Peyer's patch (tissue), 4 donors: ENCODE data around the gene NNMT.

Source experiments
- POLR2A ChIP-seq, 2 donors: fragments of 450-650 bp; IDR thresholded peaks; one replicate each; pipeline ENCODE4 v1.5.1; 2017; ENCODE audit warnings: antibody characterized with exemption in 2 of 2, mild to moderate bottlenecking in 2 of 2, moderate library complexity in 2 of 2
- TF ChIP-seq, protein P1 (sequence below), 6 experiments: fragments of 450-650 bp in 4 of 6; fragments of 200-600 bp in 2 of 6; sonication (generic) in 1 of 6; IDR thresholded peaks; one replicate each; pipeline ENCODE4 v1.5.1; 2017 to 2019; ENCODE audit warnings: antibody characterized with exemption in 6 of 6, mild to moderate bottlenecking in 3 of 6, moderate library complexity in 1 of 6

DNA sequence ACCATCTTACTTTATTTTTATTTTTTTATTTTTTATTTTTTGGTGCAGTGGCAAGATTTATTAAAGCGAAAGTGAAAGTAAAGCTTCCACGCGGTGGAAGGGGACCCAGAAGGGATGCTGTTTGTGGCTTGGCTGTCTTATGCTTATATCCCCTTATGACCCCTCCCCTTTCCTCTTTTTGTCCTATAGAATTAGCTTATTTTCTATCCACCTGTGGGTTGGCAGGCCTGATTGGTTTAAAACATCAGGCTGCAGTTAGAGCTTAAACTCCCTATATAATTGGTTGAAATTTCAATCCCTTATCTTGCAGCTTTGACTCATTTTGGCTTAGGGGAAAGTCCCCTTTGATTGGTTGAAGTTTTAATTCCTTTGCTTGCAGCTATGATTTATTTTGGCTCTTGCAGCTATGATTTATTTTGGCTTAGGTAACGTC is 50.5 kb downstream of the NNMT start:
- TF ChIP-seq, protein P1, sequence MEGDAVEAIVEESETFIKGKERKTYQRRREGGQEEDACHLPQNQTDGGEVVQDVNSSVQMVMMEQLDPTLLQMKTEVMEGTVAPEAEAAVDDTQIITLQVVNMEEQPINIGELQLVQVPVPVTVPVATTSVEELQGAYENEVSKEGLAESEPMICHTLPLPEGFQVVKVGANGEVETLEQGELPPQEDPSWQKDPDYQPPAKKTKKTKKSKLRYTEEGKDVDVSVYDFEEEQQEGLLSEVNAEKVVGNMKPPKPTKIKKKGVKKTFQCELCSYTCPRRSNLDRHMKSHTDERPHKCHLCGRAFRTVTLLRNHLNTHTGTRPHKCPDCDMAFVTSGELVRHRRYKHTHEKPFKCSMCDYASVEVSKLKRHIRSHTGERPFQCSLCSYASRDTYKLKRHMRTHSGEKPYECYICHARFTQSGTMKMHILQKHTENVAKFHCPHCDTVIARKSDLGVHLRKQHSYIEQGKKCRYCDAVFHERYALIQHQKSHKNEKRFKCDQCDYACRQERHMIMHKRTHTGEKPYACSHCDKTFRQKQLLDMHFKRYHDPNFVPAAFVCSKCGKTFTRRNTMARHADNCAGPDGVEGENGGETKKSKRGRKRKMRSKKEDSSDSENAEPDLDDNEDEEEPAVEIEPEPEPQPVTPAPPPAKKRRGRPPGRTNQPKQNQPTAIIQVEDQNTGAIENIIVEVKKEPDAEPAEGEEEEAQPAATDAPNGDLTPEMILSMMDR (IDR thresholded peaks at IDR 0.05): no peak
- TF ChIP-seq POLR2A (IDR thresholded peaks at IDR 0.05): no peak
